Suprapubic skin (tissue), 4 donors: ENCODE results near the gene APOBEC3F.

ENCODE experiments used
- CTCF ChIP-seq, 2 donors: fragments of 200-600 bp in 1 of 2; fragments of 450-650 bp in 1 of 2; sonication (generic) in 1 of 2; IDR thresholded peaks; one replicate each; pipeline ENCODE4 v1.5.1; 2016 to 2019; ENCODE audit warnings: antibody characterized with exemption in 2 of 2, mild to moderate bottlenecking in 1 of 2, moderate library complexity in 1 of 2
- POLR2A ChIP-seq, 2 donors: fragments of 450-650 bp; IDR thresholded peaks; one replicate each; pipeline ENCODE4 v1.6.1; 2017; ENCODE audit warnings: antibody characterized with exemption in 2 of 2, mild to moderate bottlenecking in 2 of 2, moderate library complexity in 2 of 2
- POLR2AphosphoS5 ChIP-seq, 3 donors: sonication (generic); formaldehyde crosslinking; IDR thresholded peaks; one replicate each; pipeline ENCODE4 v1.6.1; 2017; ENCODE audit warnings: antibody characterized with exemption in 3 of 3

GRCh38 chr22:39081016-39081415 lies 40.4 kb downstream of the APOBEC3F start:
- TF ChIP-seq POLR2A (IDR thresholded peaks at IDR 0.05) = no peak
- no peak for TF ChIP-seq CTCF (IDR thresholded peaks at IDR 0.05)
- no peak for TF ChIP-seq POLR2AphosphoS5 (IDR thresholded peaks at IDR 0.05)
